ENCODE results near the gene PDZD7.

The PDZD7 gene

GRCh38 chr10:101015582-101015973, 15.4 kb downstream of the PDZD7 start:
- Histone ChIP-seq H3K9ac (ENCODE audit: insufficient read length, low read depth) (no peak overlapping the region), H3K36me3 (ENCODE audit: insufficient read depth, insufficient read length, low read length) (no peaks in the 10 kb centered on the region), H3K9me3 (ENCODE audit: insufficient read depth, low read length) (no peaks in the 10 kb centered on the region), H3K4me3 (ENCODE audit: insufficient read length, low read depth) (no peak overlapping the region), H3K27me3 (ENCODE audit: insufficient read depth, insufficient read length) (peaks cover 21% of the 10 kb centered on the region), H3K4me1 (ENCODE audit: insufficient read depth, insufficient read length) (peaks cover 13% of the 10 kb centered on the region)
- TF ChIP-seq YY1 (IDR thresholded peaks at IDR 0.05; ENCODE audit: insufficient read depth, insufficient read length) = no peak
- no peak for TF ChIP-seq ZNF274 (IDR thresholded peaks at IDR 0.05; ENCODE audit: low read depth, low read length)
- no peak for TF ChIP-seq SUZ12 (IDR thresholded peaks at IDR 0.05; ENCODE audit: extremely low read depth, insufficient read depth, insufficient read length)
- no peak for DNase-seq (ENCODE audit: low read depth, low spot score)

GRCh38 chr10:101014966-101015581, 15.9 kb downstream of the PDZD7 start:
- Histone ChIP-seq H3K9me3 (ENCODE audit: insufficient read depth, low read length) (no peaks in the 10 kb centered on the region), H3K27me3 (ENCODE audit: insufficient read depth, insufficient read length) (peaks cover 21% of the 10 kb centered on the region), H3K9ac (ENCODE audit: insufficient read length, low read depth) (no peak overlapping the region), H3K4me1 (ENCODE audit: insufficient read depth, insufficient read length) (peaks cover 13% of the 10 kb centered on the region), H3K36me3 (ENCODE audit: insufficient read depth, insufficient read length, low read length) (no peaks in the 10 kb centered on the region), H3K4me3 (ENCODE audit: insufficient read length, low read depth) (no peak overlapping the region)
- DNase-seq (ENCODE audit: low read depth, low spot score) = no peak
- no peak for TF ChIP-seq ZNF274 (IDR thresholded peaks at IDR 0.05; ENCODE audit: low read depth, low read length)
- no peak for TF ChIP-seq YY1 (IDR thresholded peaks at IDR 0.05; ENCODE audit: insufficient read depth, insufficient read length)
- no peak for TF ChIP-seq SUZ12 (IDR thresholded peaks at IDR 0.05; ENCODE audit: extremely low read depth, insufficient read depth, insufficient read length)

GRCh38 chr10:101014230-101014884, 16.6 kb downstream of the PDZD7 start:
- Histone ChIP-seq H3K27me3 (ENCODE audit: insufficient read depth, insufficient read length) (peaks cover 21% of the 10 kb centered on the region), H3K9ac (ENCODE audit: insufficient read length, low read depth) (no peak overlapping the region), H3K4me1 (ENCODE audit: insufficient read depth, insufficient read length) (peaks cover 13% of the 10 kb centered on the region), H3K36me3 (ENCODE audit: insufficient read depth, insufficient read length, low read length) (no peaks in the 10 kb centered on the region), H3K9me3 (ENCODE audit: insufficient read depth, low read length) (no peaks in the 10 kb centered on the region), H3K4me3 (ENCODE audit: insufficient read length, low read depth) (no peak overlapping the region)
- DNase-seq (ENCODE audit: low read depth, low spot score) = no peak
- no peak for TF ChIP-seq SUZ12 (IDR thresholded peaks at IDR 0.05; ENCODE audit: extremely low read depth, insufficient read depth, insufficient read length)
- no peak for TF ChIP-seq YY1 (IDR thresholded peaks at IDR 0.05; ENCODE audit: insufficient read depth, insufficient read length)
- no peak for TF ChIP-seq ZNF274 (IDR thresholded peaks at IDR 0.05; ENCODE audit: low read depth, low read length)

GRCh38 chr10:101013365-101013825, 17.5 kb downstream of the PDZD7 start:
- Histone ChIP-seq H3K4me1 (ENCODE audit: insufficient read depth, insufficient read length) (peaks cover 14% of the 10 kb centered on the region), H3K27me3 (ENCODE audit: insufficient read depth, insufficient read length) (peaks cover 13% of the 10 kb centered on the region), H3K4me3 (ENCODE audit: insufficient read length, low read depth) (no peak overlapping the region), H3K36me3 (ENCODE audit: insufficient read depth, insufficient read length, low read length) (no peaks in the 10 kb centered on the region), H3K9me3 (ENCODE audit: insufficient read depth, low read length) (no peaks in the 10 kb centered on the region), H3K9ac (ENCODE audit: insufficient read length, low read depth) (no peak overlapping the region)
- TF ChIP-seq SUZ12 (IDR thresholded peaks at IDR 0.05; ENCODE audit: extremely low read depth, insufficient read depth, insufficient read length) = no peak
- no peak for TF ChIP-seq ZNF274 (IDR thresholded peaks at IDR 0.05; ENCODE audit: low read depth, low read length)
- TF ChIP-seq YY1 (IDR thresholded peaks at IDR 0.05; ENCODE audit: insufficient read depth, insufficient read length) = no peak
- no peak for DNase-seq (ENCODE audit: low read depth, low spot score)

- no peaks in the 10 kb centered on the region for H3K9me3 ChIP-seq (ENCODE audit: insufficient read depth, low read length)
- DNase-seq (ENCODE audit: low read depth, low spot score) = no peak
- no peak overlapping the region for H3K4me3 ChIP-seq (ENCODE audit: insufficient read length, low read depth)
- H3K9ac ChIP-seq (ENCODE audit: insufficient read length, low read depth) = no peak overlapping the region
- H3K36me3 ChIP-seq (ENCODE audit: insufficient read depth, insufficient read length, low read length) = no peaks in the 10 kb centered on the region
- H3K4me1 ChIP-seq (ENCODE audit: insufficient read depth, insufficient read length) = peaks cover 14% of the 10 kb centered on the region
- H3K27me3 ChIP-seq (ENCODE audit: insufficient read depth, insufficient read length) = peaks cover 7% of the 10 kb centered on the region
- no peak for TF ChIP-seq SUZ12 (IDR thresholded peaks at IDR 0.05; ENCODE audit: extremely low read depth, insufficient read depth, insufficient read length)
- no peak for TF ChIP-seq YY1 (IDR thresholded peaks at IDR 0.05; ENCODE audit: insufficient read depth, insufficient read length)
- TF ChIP-seq ZNF274 (IDR thresholded peaks at IDR 0.05; ENCODE audit: low read depth, low read length) = no peak
Observed at GRCh38 chr10:101012525-101013364, 18.2 kb downstream of the PDZD7 start.

GRCh38 chr10:101011517-101012423, 19.2 kb downstream of the PDZD7 start:
- peaks cover 8% of the 10 kb centered on the region for H3K36me3 ChIP-seq (ENCODE audit: insufficient read depth, insufficient read length, low read length)
- no peak overlapping the region for H3K4me3 ChIP-seq (ENCODE audit: insufficient read length, low read depth)
- H3K9me3 ChIP-seq (ENCODE audit: insufficient read depth, low read length) = no peaks in the 10 kb centered on the region
- no peak for TF ChIP-seq YY1 (IDR thresholded peaks at IDR 0.05; ENCODE audit: insufficient read depth, insufficient read length)
- no peak for TF ChIP-seq SUZ12 (IDR thresholded peaks at IDR 0.05; ENCODE audit: extremely low read depth, insufficient read depth, insufficient read length)
- TF ChIP-seq ZNF274 (IDR thresholded peaks at IDR 0.05; ENCODE audit: low read depth, low read length) = no peak
- DNase-seq (ENCODE audit: low read depth, low spot score) = no peak
- no peak overlapping the region for H3K9ac ChIP-seq (ENCODE audit: insufficient read length, low read depth)
- H3K27me3 ChIP-seq (ENCODE audit: insufficient read depth, insufficient read length) = no peaks in the 10 kb centered on the region
- peaks cover 12% of the 10 kb centered on the region for H3K4me1 ChIP-seq (ENCODE audit: insufficient read depth, insufficient read length)
